GM12878 (cell line): ENCODE measurements around the gene FFAR3. TPM values are rescaled to one million over a fixed set of nuclear protein-coding genes. Genes with fewer than 3 reads are reported as not detected.

Experiments used
- ASH2L ChIP-seq: fragments of 300-600, 200-600 bp; sonication (generic); IDR thresholded peaks from 2 replicates; pipeline ENCODE4 v1.6.1; 2017; ENCODE audit warnings: low read depth, mild to moderate bottlenecking, borderline replicate concordance
- BCL3 ChIP-seq: IDR thresholded peaks from 2 replicates; pipeline ENCODE4 v1.6.1; 2011; ENCODE audit warnings: borderline replicate concordance, low read depth, mild to moderate bottlenecking, moderate library complexity, low read length; ENCODE audit not compliant: insufficient read depth, poor library complexity, severe bottlenecking
- CHD2 ChIP-seq: IDR thresholded peaks from 2 replicates; pipeline ENCODE4 v1.6.1; 2011; ENCODE audit warnings: low read depth, low read length, improper control_type of control experiment, borderline replicate concordance
- DPF2 ChIP-seq: fragments of 450-650 bp; IDR thresholded peaks from 2 replicates; pipeline ENCODE4 v1.6.1; 2017; ENCODE audit warnings: mild to moderate bottlenecking
- FOXK2 ChIP-seq: fragments of 450-650 bp; IDR thresholded peaks from 2 replicates; pipeline ENCODE4 v1.6.1; 2017; ENCODE audit warnings: mild to moderate bottlenecking, moderate library complexity
- HDGF ChIP-seq: fragments of 450-650 bp; IDR thresholded peaks from 2 replicates; pipeline ENCODE4 v1.6.1; 2016; ENCODE audit warnings: antibody characterized with exemption
- LARP7 ChIP-seq: fragments of 450-650 bp; IDR thresholded peaks from 2 replicates; pipeline ENCODE4 v1.6.1; 2017; ENCODE audit warnings: mild to moderate bottlenecking
- PRDM15 ChIP-seq: fragments of 450-650 bp; formaldehyde crosslinking; IDR thresholded peaks from 2 replicates; pipeline ENCODE4 v1.4.0; 2020; ENCODE audit warnings: mild to moderate bottlenecking, moderate library complexity
- TCF12 ChIP-seq: IDR thresholded peaks from 2 replicates; pipeline ENCODE4 v1.6.1; 2011; ENCODE audit warnings: low read depth, mild to moderate bottlenecking, low read length
- polyA plus RNA-seq, 11 experiments: library from polyadenylated mRNA; depleted of rRNA in 4 of 11; unstranded in 6 of 11; stranded (reverse) in 5 of 11; fragments of >200 nt; fragmentation: Nextera tagmentation in 4 of 11; fragmentation: Illumina TruSeq in 1 of 11; extraction: Ambion mirVana in 4 of 11; extraction: Trizol in 1 of 11; gene quantifications; 1 replicate in 1 of 11; 2 replicates in 10 of 11; pipeline versions ENCODE4 v1.2.1 to v1.2.3, GENCODE V29; 2011 to 2016; ENCODE audit warnings: inconsistent platforms in 2 of 11, missing spikeins in 2 of 11, low read depth in 1 of 11
- total RNA-seq, 4 experiments: library from RNA; depleted of rRNA in 3 of 4; stranded (reverse); fragments of >200 nt in 3 of 4; fragmentation: Illumina TruSeq in 1 of 4; extraction: Trizol in 1 of 4; gene quantifications; 2 replicates each; pipeline versions ENCODE4 v1.2.1 to v1.2.3, GENCODE V29; 2013 to 2021

Gene FFAR3
- total and polyA plus RNA-seq, 10 of the 15 experiments (the other 5 are each of a cell fraction or from before 2014, with no cell fraction given), result 0.15 to 0.18 TPM; not detected in 8

GRCh38 chr19:35311901-35312665 lies 46.2 kb upstream of the FFAR3 start (continued):
- TF ChIP-seq FOXK2 (no peak), LARP7 (no peak), TCF12 (no peak), PRDM15 (CRISPR knock-in tag) (no peak), ASH2L (no peak), HDGF (no peak), BCL3 (no peak), DPF2 (no peak), CHD2 (no peak)
